Epithelial cell of esophagus (primary cell): ENCODE results near the gene L3MBTL3.

Experiments used
- DNase-seq: peaks from one replicate; pipeline ENCODE4 v3.0.0; 2010; ENCODE audit warnings: low read depth
- H3K4me3 ChIP-seq: 2 replicates; pipeline ENCODE4 v1.5.1; 2011; ENCODE audit warnings: mild to moderate bottlenecking, low read length, control low read depth
- CTCF ChIP-seq: IDR thresholded peaks from 2 replicates; pipeline ENCODE4 v1.5.1; 2011; ENCODE audit warnings: low read depth, mild to moderate bottlenecking, low read length, control low read depth, inconsistent platforms; ENCODE audit not compliant: insufficient read depth; ENCODE audit errors: missing control alignments

L3MBTL3 gene

DNA sequence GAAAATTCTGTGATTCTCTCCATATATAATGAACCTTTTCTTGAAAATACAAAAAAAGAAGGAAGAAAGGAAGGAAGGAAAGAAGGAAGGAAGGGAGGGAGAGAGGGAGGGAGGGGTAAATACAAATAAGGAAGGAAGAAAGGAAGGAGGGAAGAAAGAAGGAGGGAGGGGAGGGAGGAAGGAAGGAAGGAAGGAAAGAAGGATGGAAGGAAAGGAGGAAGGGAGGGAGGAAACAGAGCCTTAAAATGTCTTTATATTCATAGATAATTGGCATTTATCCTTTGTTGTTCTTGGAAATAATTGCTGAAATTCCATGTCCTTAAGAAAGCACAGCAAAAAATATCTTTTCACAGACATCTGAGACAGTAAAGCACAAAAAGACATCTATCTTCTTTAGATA lies 164.1 kb downstream of the L3MBTL3 start:
- no peak for DNase-seq
- TF ChIP-seq CTCF = no peak
- H3K4me3 ChIP-seq = no peak overlapping the region

DNA sequence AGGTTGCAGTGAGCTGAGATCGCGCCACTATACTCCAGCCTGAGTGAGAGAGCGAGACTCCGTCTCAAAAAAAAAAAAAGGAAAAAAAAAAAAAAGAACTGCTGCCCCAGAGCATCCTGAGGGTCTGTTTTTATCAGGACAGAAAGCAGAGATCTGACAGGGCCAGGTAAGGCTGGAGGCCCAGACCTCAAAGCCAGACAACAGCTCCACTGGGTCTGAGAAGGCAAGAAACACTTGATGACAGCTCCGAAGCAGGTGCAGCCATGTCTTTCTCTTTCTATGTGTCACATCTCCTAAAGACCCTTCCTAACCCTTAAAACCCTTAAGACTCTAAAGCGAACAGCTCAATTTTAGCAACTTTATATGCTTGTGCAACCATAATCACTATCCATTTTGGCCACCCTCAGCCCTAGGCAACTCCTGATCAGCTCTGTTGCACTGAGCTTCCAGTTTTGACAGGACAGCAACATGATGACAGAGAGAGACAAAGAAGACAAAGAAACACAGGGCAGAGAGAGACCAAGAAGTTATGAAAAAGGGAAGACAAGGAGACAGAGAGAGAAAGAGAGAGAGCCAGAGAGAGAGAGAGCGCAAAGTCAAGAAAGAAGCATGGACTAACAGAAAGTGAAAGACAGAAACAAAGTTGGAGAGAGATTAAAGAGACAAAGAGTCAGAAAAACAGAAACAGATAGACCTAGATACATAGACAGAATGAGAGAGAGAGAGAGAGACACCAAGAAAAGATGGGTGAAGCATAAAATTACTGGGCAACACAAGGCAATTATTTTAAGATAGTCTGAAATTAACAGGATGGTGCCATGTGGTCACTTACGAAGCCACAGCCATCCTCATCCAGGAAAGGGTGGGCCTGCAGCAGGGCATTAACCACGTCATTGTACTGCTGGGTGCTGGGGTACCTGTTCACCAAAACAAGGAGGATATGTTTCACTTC lies 165.2 kb downstream of the L3MBTL3 start:
- DNase-seq = no peak
- H3K4me3 ChIP-seq = no peak overlapping the region
- no peak for TF ChIP-seq CTCF

DNA sequence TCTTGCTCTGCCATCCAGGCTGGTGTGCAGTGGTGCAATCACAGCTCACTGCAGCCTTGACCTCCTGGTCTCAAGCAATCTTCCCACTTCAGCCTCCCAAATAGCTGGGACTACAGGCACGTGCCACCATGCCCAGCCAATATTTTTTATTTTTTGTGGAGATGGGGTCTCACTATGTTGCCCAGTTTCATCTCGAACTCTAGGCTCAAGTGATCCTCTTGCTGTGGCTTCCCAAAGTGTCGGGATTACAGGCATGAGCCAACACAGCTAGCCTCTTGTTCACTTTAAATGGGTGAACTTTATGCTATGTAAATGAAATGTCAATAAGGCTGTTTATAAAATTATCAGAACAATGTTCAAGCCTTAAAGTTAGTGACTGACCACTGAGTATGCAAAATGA lies 167.3 kb downstream of the L3MBTL3 start:
- H3K4me3 ChIP-seq = no peak overlapping the region
- TF ChIP-seq CTCF = no peak
- DNase-seq = no peak

- no peak overlapping the region for H3K4me3 ChIP-seq
- DNase-seq = no peak
- no peak for TF ChIP-seq CTCF
These were observed 169.2 kb downstream of the L3MBTL3 start for GRCh38 chr6:130187335-130188206.

DNA sequence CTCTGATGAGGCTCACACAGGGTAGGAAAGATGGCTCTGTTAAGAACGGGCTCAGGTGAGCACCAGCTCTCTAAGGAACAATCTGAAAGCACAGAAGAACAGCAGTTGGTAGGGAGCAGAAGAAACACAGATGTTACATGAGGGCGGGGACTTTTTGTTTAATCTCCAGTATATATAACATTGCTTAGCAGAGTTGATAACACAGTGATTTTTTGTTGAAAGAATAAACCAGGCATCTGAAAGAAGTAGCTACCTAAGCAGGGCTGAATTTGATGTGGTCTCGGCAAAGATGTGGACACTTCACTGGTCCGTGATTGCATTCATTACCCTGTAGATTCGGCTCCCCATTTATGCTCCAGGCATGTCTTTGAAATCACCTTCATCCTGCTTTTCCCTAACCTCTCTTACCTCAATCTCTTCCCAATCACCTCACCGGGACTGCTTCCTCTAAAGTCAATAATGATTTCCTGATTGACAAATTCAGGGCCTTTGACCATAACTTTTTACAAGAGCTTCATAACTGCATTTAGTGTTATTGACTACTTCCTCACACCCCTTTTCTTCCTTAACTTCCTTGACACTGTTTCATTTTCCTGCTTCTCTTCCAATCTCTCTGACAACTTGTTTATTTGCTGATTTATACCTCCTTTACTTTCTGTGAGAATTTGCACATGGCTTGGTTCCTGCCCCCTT lies 170.0 kb downstream of the L3MBTL3 start:
- TF ChIP-seq CTCF = no peak
- no peak overlapping the region for H3K4me3 ChIP-seq
- no peak for DNase-seq

GRCh38 chr6:130189531-130190397 lies 171.4 kb downstream of the L3MBTL3 start:
- no peak for TF ChIP-seq CTCF
- DNase-seq = no peak
- no peak overlapping the region for H3K4me3 ChIP-seq
